GM12872 (cell line): ENCODE measurements around the gene XYLB.

Experiments
- CTCF ChIP-seq: IDR thresholded peaks from 3 replicates; pipeline ENCODE4 v1.5.1; 2011; ENCODE audit warnings: low read depth, mild to moderate bottlenecking, low read length, moderate library complexity; ENCODE audit not compliant: insufficient read depth

Gene XYLB

GRCh38 chr3:38331257-38332022 is 15.1 kb upstream of the XYLB start:
- TF ChIP-seq CTCF = no peak

DNA sequence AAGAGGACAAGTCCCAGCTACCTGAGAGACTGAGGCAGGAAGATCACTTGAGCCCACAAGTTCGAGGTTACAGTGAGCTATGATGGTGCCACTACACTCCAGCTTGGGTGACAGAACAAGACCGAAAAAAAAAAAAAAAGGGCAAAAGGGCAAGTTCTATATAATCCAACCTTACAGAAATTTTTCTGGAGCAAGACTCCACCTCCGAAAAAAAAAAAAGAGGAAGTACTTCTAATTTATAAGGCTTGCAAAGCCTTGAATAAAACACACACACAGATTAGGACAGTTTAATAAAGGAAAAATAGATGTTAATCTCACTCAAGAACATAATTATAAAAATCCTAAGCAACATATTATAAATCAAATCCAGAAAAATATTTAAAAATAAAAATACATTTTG is 14.4 kb upstream of the XYLB start:
- TF ChIP-seq CTCF = no peak

- no peak for TF ChIP-seq CTCF
Measured at GRCh38 chr3:38334142-38335055, 12.2 kb upstream of the XYLB start.

- TF ChIP-seq CTCF = no peak
Measured at GRCh38 chr3:38335263-38335662, 11.3 kb upstream of the XYLB start.

GRCh38 chr3:38337703-38338102 is 8.9 kb upstream of the XYLB start:
- TF ChIP-seq CTCF = no peak

DNA sequence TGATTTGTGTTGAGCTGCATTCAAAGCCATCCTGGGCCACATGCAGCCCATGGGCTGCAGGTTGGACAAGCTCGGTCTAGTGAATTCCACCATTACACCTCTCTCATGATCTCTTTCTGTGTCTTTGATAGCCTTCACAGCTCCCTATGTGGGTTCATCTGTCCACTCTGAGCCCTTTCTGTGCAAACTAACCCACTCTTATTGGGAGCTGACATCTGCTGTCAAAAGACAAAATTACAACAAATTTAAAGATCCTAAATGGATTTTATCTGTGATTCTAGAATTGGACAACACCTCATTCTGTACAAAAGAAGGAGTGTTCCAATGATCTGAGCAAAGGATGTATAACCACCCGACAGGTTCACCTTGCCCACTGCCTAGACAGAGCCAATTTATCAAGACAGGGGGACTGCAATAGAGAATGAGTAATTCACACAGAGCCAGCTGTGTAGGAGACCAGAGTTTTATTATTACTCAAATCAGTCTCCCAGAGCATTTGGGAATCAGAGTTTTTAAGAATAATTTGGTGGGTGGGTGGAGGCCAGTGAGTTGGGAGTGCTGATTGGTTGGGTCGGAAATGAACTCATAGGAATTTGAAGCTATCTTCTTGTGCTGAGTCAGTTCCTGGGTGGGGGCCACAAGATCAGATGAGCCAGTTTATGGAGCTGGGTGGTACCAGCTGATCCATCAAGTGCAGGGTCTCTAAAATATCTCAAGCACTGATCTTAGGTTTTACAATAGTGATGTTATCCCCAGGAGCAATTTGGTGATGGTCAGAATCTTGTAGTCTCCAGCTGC is 2.6 kb upstream of the XYLB start:
- no peak for TF ChIP-seq CTCF

- no peak for TF ChIP-seq CTCF
Measured at GRCh38 chr3:38345879-38346586, 552 bp upstream of the XYLB start.
